H1 (cell line): ENCODE data around the gene TBC1D22A. TPM values are rescaled to one million over a fixed set of nuclear protein-coding genes. Genes with fewer than 3 reads are reported as not detected.
A peak's percentile ranks its signal among the peaks of the same experiment; 100 is the strongest.

ENCODE experiments used
- CTCF ChIA-PET: fragments of 300-600 bp; sonication (Branson Sonifier 250); formaldehyde crosslinking; loops from one replicate; lab custom pipeline; 2021; ENCODE audit not compliant: partially characterized antibody; lab: Charles Lee
- POLR2A ChIA-PET: fragments of 300-600 bp; sonication (Branson Sonifier 250); formaldehyde crosslinking; loops from one replicate; lab custom pipeline; 2021; ENCODE audit warnings: inconsistent platforms; ENCODE audit not compliant: partially characterized antibody; lab: Charles Lee
- DNase-seq, 2 experiments: peaks; one replicate each; pipeline versions ENCODE4 v3.0.0 to v3.0.0-alpha.2; 2010 to 2022; ENCODE audit warnings: low spot score in 2 of 2, low read depth in 1 of 2, mixed read lengths in 1 of 2
- FAIRE-seq: peaks from 2 replicates; lab custom pipeline; 2011; peaks lifted over from hg19 to GRCh38; lab: Jason Lieb, UNC
- H2AFZ ChIP-seq: 2 replicates; pipeline ENCODE4 v1.8.1; 2012; ENCODE audit warnings: low read length, inconsistent platforms
- H2AK5ac ChIP-seq: 2 replicates; pipeline ENCODE4 v1.6.1; 2013; ENCODE audit warnings: low read depth, low read length
- H2BK120ac ChIP-seq: replicated peaks from 2 replicates; pipeline ENCODE3; 2013; ENCODE audit warnings: low read depth, low read length, inconsistent platforms
- H2BK12ac ChIP-seq: 2 replicates; pipeline ENCODE4 v1.6.1; 2013; ENCODE audit warnings: low read depth, low read length
- H2BK15ac ChIP-seq: 2 replicates; pipeline ENCODE4 v1.6.1; 2013; ENCODE audit warnings: low read length
- H2BK20ac ChIP-seq: 2 replicates; pipeline ENCODE4 v1.6.1; 2013; ENCODE audit warnings: low read length
- H2BK5ac ChIP-seq: 2 replicates; pipeline ENCODE4 v1.6.1; 2013; ENCODE audit warnings: low read depth, low read length
- H3K14ac ChIP-seq: 2 replicates; pipeline ENCODE4 v1.6.1; 2013; ENCODE audit warnings: inconsistent platforms; ENCODE audit not compliant: insufficient read length
- H3K18ac ChIP-seq: 2 replicates; pipeline ENCODE4 v1.6.1; 2013; ENCODE audit warnings: low read length; ENCODE audit errors: extremely low read depth
- H3K23ac ChIP-seq: 2 replicates; pipeline ENCODE4 v1.6.1; 2013; ENCODE audit warnings: inconsistent platforms; ENCODE audit not compliant: insufficient read length
- H3K23me2 ChIP-seq: 2 replicates; pipeline ENCODE4 v1.6.1; 2013; ENCODE audit warnings: low read depth, low read length
- H3K27ac ChIP-seq: 2 replicates; pipeline ENCODE4 v1.6.1; 2011; ENCODE audit warnings: low read depth, low read length, inconsistent platforms
- H3K27me3 ChIP-seq, 4 experiments: replicated peaks in 1 of 4; 1 replicate in 1 of 4; 2 replicates in 3 of 4; pipeline versions ENCODE4 v1.6.1 to v1.8.1; 2011 to 2013; ENCODE audit warnings: low read length in 3 of 4, mild to moderate bottlenecking in 3 of 4, inconsistent platforms in 2 of 4, mixed read lengths in 2 of 4, moderate library complexity in 1 of 4; ENCODE audit not compliant: control insufficient read depth in 3 of 4, insufficient read depth in 3 of 4; ENCODE audit errors: extremely low read depth in 1 of 4
- H3K36me3 ChIP-seq, 4 experiments: 2 replicates each; pipeline versions ENCODE4 v1.6.1 to v1.8.1; 2011 to 2013; ENCODE audit warnings: mild to moderate bottlenecking in 4 of 4, low read length in 3 of 4, moderate library complexity in 2 of 4, control low read depth in 1 of 4, inconsistent platforms in 1 of 4; ENCODE audit not compliant: insufficient read depth in 4 of 4, control insufficient read depth in 2 of 4
- H3K4ac ChIP-seq: replicated peaks from 2 replicates; pipeline ENCODE3; 2013; ENCODE audit warnings: low read length, low read depth, mixed read lengths, inconsistent platforms; ENCODE audit not compliant: insufficient read length
- H3K4me1 ChIP-seq, 4 experiments: replicated peaks in 1 of 4; 1 replicate in 1 of 4; 2 replicates in 3 of 4; pipeline versions ENCODE4 v1.6.1 to v1.8.1; 2011 to 2013; ENCODE audit warnings: low read length in 3 of 4, inconsistent platforms in 2 of 4, mixed read lengths in 1 of 4; ENCODE audit not compliant: insufficient read depth in 4 of 4, control insufficient read depth in 3 of 4
- H3K4me2 ChIP-seq, 2 experiments: 2 replicates each; pipeline versions ENCODE4 v1.6.1 to v1.8.1; 2011 to 2013; ENCODE audit warnings: low read depth in 2 of 2, low read length in 2 of 2, control low read depth in 1 of 2, inconsistent platforms in 1 of 2, mild to moderate bottlenecking in 1 of 2; ENCODE audit not compliant: insufficient read depth in 1 of 2
- H3K4me3 ChIP-seq, 4 experiments: fragments of 200-600, 300-600 bp in 1 of 4; sonication (generic), shearing (Covaris generic), sonication (Bioruptor Twin) in 1 of 4; 2 replicates each; pipeline versions ENCODE4 v1.5.1 to v1.8.1; 2011 to 2016; ENCODE audit warnings: low read length in 4 of 4, low read depth in 3 of 4, control low read depth in 2 of 4, inconsistent platforms in 2 of 4, mild to moderate bottlenecking in 2 of 4, mixed read lengths in 1 of 4, moderate library complexity in 1 of 4; ENCODE audit not compliant: insufficient read depth in 2 of 4; ENCODE audit errors: extremely low read depth in 1 of 4
- H3K56ac ChIP-seq: replicated peaks from 2 replicates; pipeline ENCODE3; 2013; ENCODE audit warnings: low read depth, mild to moderate bottlenecking, mixed read lengths, low read length, inconsistent platforms; ENCODE audit not compliant: insufficient read length
- H3K79me1 ChIP-seq: 2 replicates; pipeline ENCODE4 v1.6.1; 2013; ENCODE audit warnings: low read depth, low read length, control low read depth
- H3K79me2 ChIP-seq, 2 experiments: 2 replicates each; pipeline versions ENCODE4 v1.6.1 to v1.8.1; 2012 to 2013; ENCODE audit warnings: low read length in 2 of 2, mild to moderate bottlenecking in 2 of 2, inconsistent platforms in 1 of 2; ENCODE audit not compliant: insufficient read depth in 2 of 2, control insufficient read depth in 1 of 2
- H3K9ac ChIP-seq, 4 experiments: replicated peaks in 1 of 4; 1 replicate in 1 of 4; 2 replicates in 3 of 4; pipeline versions ENCODE4 v1.6.1 to v1.8.1; 2011 to 2013; ENCODE audit warnings: low read depth in 3 of 4, low read length in 3 of 4, control low read depth in 2 of 4, mild to moderate bottlenecking in 2 of 4, moderate library complexity in 2 of 4, inconsistent platforms in 1 of 4; ENCODE audit errors: extremely low read depth in 1 of 4
- H3K9me3 ChIP-seq, 2 experiments: 2 replicates each; pipeline versions ENCODE4 v1.6.1 to v1.8.1; 2012 to 2013; ENCODE audit warnings: mild to moderate bottlenecking in 2 of 2, moderate library complexity in 2 of 2, control low read depth in 1 of 2, inconsistent platforms in 1 of 2, low read depth in 1 of 2, low read length in 1 of 2, mixed read lengths in 1 of 2; ENCODE audit not compliant: insufficient read depth in 2 of 2
- H4K20me1 ChIP-seq, 2 experiments: replicated peaks in 1 of 2; 2 replicates each; pipeline versions ENCODE3 to v1.8.1; 2011 to 2013; ENCODE audit warnings: inconsistent platforms in 2 of 2, low read length in 2 of 2, mild to moderate bottlenecking in 1 of 2; ENCODE audit not compliant: insufficient read depth in 2 of 2, control insufficient read depth in 1 of 2
- H4K5ac ChIP-seq: 2 replicates; pipeline ENCODE4 v1.6.1; 2013; ENCODE audit warnings: low read length, low read depth, mixed read lengths, inconsistent platforms; ENCODE audit not compliant: insufficient read length
- H4K8ac ChIP-seq: 2 replicates; pipeline ENCODE4 v1.8.0; 2013; ENCODE audit warnings: mild to moderate bottlenecking, moderate library complexity, low read length, inconsistent platforms; ENCODE audit not compliant: insufficient read depth; ENCODE audit errors: extremely low read depth
- H4K91ac ChIP-seq: replicated peaks from 2 replicates; pipeline ENCODE3; 2013; ENCODE audit warnings: low read length, mixed read lengths, inconsistent platforms; ENCODE audit not compliant: insufficient read length
- CBX5 ChIP-seq: fragments of 300-800, 300-1000 bp; sonication (generic); IDR thresholded peaks from 2 replicates; pipeline ENCODE4 v1.7.1; 2016; ENCODE audit warnings: antibody characterized with exemption, low read length, low read depth
- E2F6 ChIP-seq: IDR thresholded peaks from 2 replicates; pipeline ENCODE4 v1.6.1; 2012; ENCODE audit warnings: inconsistent platforms
- EGR1 ChIP-seq: IDR thresholded peaks from 2 replicates; pipeline ENCODE4 v1.6.1; 2011; ENCODE audit warnings: low read depth, low read length, borderline replicate concordance
- JUN ChIP-seq: IDR thresholded peaks from 2 replicates; pipeline ENCODE4 v1.6.1; 2011; ENCODE audit warnings: low read depth, mild to moderate bottlenecking, improper control_type of control experiment, low read length
- KDM4A ChIP-seq: IDR thresholded peaks from one replicate; pipeline ENCODE4 v1.7.1; 2012; ENCODE audit warnings: low read depth, mild to moderate bottlenecking, moderate library complexity, low read length, inconsistent platforms; ENCODE audit not compliant: severe bottlenecking
- MAFK ChIP-seq: IDR thresholded peaks from 2 replicates; pipeline ENCODE4 v1.6.1; 2012; ENCODE audit warnings: low read depth, mild to moderate bottlenecking, improper control_type of control experiment, low read length
- SRF ChIP-seq: IDR thresholded peaks from 2 replicates; pipeline ENCODE4 v1.6.1; 2011; ENCODE audit warnings: mild to moderate bottlenecking, low read depth, low read length, moderate library complexity
- TEAD4 ChIP-seq: IDR thresholded peaks from 2 replicates; pipeline ENCODE4 v1.6.1; 2012; ENCODE audit warnings: low read depth, low read length, inconsistent platforms, mixed read lengths
- WGBS, 2 experiments: shearing (Covaris generic) in 1 of 2; methylation state at CpG; one replicate each; pipeline versions ENCODE4 v1.1.6 to v1.1.7; 2013 to 2015; ENCODE audit warnings: low lambda C conversion rate in 2 of 2, mixed read lengths in 2 of 2, inconsistent platforms in 1 of 2, low coverage in 1 of 2, missing lambda C conversion rate in 1 of 2; ENCODE audit not compliant: insufficient replicate concordance in 2 of 2, insufficient coverage in 1 of 2, insufficient read length in 1 of 2; ENCODE audit errors: extremely low coverage in 1 of 2, missing lambda C conversion rate in 1 of 2; 5-methylcytosine and 5-hydroxymethylcytosine counted together
- polyA plus RNA-seq, 7 experiments: library from polyadenylated mRNA; depleted of rRNA in 3 of 7; stranded (reverse) in 5 of 7; unstranded in 2 of 7; fragments of >200 nt in 5 of 7; fragments of 200-250 nt in 2 of 7; gene quantifications; 1 replicate in 5 of 7; 2 replicates in 1 of 7; 4 replicates in 1 of 7; pipeline versions ENCODE4 v1.2.1 to v1.2.3, GENCODE V29; 2011 to 2013; ENCODE audit warnings: missing spikeins in 2 of 7, mixed read lengths in 2 of 7
- total RNA-seq: library from RNA; stranded (reverse); fragmentation: NEBNext Ultra II Directional; extraction: Animal tissue kit (Norgen Biotek cat#: 25700); gene quantifications from 2 replicates; pipeline ENCODE4 v1.2.1, GENCODE V29; 2021

The TBC1D22A gene
- total and polyA plus RNA-seq, 2 of the 8 experiments (the other 6 are each of a cell fraction or from before 2014, with no cell fraction given) = 11.9 to 18.4 TPM

DNA sequence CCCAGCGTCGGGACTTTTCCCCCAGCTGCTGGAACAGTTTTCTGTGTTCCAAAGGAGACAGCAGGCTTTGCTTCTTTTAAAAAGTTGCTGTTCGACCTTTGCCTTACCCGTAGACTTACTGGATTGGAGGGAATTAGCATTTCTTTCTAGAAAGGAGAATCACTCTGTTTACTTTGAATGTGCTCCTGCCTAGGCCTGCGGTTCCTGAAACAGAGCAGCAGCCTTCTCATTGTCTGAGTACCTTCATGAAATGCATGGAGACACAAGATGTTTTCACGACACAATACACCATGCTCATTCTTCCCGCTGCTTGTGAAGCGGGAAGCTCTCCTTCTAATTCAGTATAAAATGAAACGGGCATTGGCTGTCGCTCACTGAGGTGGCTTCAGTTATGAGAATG, 196.2 kb downstream of the TBC1D22A start:
- no peak overlapping the region for H2AFZ ChIP-seq
- H2BK15ac ChIP-seq = no peak overlapping the region; the same call in 1 of the 2 replicates
- H3K4ac ChIP-seq = no peak overlapping the region
- H3K36me3 ChIP-seq = no peaks in the 10 kb centered on the region
- 89% methylated on average over 10 of the region's 10 CpGs; no CpG with 5 or more reads in 1 of the 2 experiments for WGBS, 2 experiments
- peaks cover 0 to 13% (median 6%) of the 10 kb centered on the region in 4 experiments; a peak in 6 of 7 replicates for H3K4me1 ChIP-seq
- peak overlapping the region in 1 of 2 experiments; percentile 44; a peak in 2 of 4 replicates for H3K4me2 ChIP-seq
- no peak overlapping the region for H3K27ac ChIP-seq
- no peak overlapping the region for H2BK20ac ChIP-seq
- no peaks in the 10 kb centered on the region for H3K9me3 ChIP-seq
- TF ChIP-seq MAFK = no peak
- no peak for TF ChIP-seq EGR1
- 0 out of 2 replicates have a peak, but pooled peaks have one; percentile 27 for TF ChIP-seq E2F6
- TF ChIP-seq JUN = no peak
- TF ChIP-seq SRF = no peak
- TF ChIP-seq CBX5 = no peak
- TF ChIP-seq TEAD4 = no peak
- no peak for TF ChIP-seq KDM4A
- no peaks in the 10 kb centered on the region for H3K23me2 ChIP-seq
- peak; percentile 42 for FAIRE-seq
- no peak overlapping the region for H3K23ac ChIP-seq
- no peaks in the 10 kb centered on the region for H3K79me2 ChIP-seq
- no peak overlapping the region; the same call in 1 of the 2 replicates for H4K8ac ChIP-seq
- no peaks in the 10 kb centered on the region for H3K27me3 ChIP-seq
- no peak overlapping the region for H4K91ac ChIP-seq
- H4K20me1 ChIP-seq = peaks cover 0 to 3% of the 10 kb centered on the region in 2 experiments
- H3K79me1 ChIP-seq = no peaks in the 10 kb centered on the region; the same call in 1 of the 2 replicates
- H3K18ac ChIP-seq = no peak overlapping the region
- CTCF ChIA-PET = interaction anchor here (1.1 to 1.3 kb wide), 2 partner anchors 18 to 68 kb away, joined by 3 to 4 read pairs; no protein-coding TSS in a partner anchor
- no peak overlapping the region for H2BK12ac ChIP-seq
- no peak overlapping the region for H3K14ac ChIP-seq
- no peak for DNase-seq
- POLR2A ChIA-PET = no interaction called here
- H3K56ac ChIP-seq = no peak overlapping the region
- no peak overlapping the region for H2BK120ac ChIP-seq
- H3K9ac ChIP-seq = 0 out of 7 replicates have a peak overlapping the region, but pooled peaks of 1 of the 4 experiments have one; percentile 50
- no peak overlapping the region for H4K5ac ChIP-seq
- H2BK5ac ChIP-seq = no peak overlapping the region
- H3K4me3 ChIP-seq = no peak overlapping the region
- H2AK5ac ChIP-seq = no peak overlapping the region
